HG03103 (cell line): ENCODE data around the gene C6orf120.
A peak's percentile ranks its signal among the peaks of the same experiment; 100 is the strongest.

Source experiments
- ATAC-seq: cut with Tn5 transposase; IDR thresholded peaks from one replicate; pipeline ENCODE4 v1.9.1; 2021; ENCODE audit warnings: low read depth; ENCODE audit not compliant: unreplicated experiment

C6orf120 gene

GRCh38 chr6:169701954-169702839, at the start of gene C6orf120, which contains the start of gene WDR27:
C6orf120 (plus strand) TSS chr6:169702126; CDS start chr6:169702460, 334 bp downstream.
WDR27 (minus strand) TSS chr6:169702029; CDS start chr6:169689005, 13,024 bp downstream.
- peak; percentile 88 for ATAC-seq

- ATAC-seq = no peak
Observed at GRCh38 chr6:169652896-169653295, 49.0 kb upstream of the C6orf120 start.

DNA sequence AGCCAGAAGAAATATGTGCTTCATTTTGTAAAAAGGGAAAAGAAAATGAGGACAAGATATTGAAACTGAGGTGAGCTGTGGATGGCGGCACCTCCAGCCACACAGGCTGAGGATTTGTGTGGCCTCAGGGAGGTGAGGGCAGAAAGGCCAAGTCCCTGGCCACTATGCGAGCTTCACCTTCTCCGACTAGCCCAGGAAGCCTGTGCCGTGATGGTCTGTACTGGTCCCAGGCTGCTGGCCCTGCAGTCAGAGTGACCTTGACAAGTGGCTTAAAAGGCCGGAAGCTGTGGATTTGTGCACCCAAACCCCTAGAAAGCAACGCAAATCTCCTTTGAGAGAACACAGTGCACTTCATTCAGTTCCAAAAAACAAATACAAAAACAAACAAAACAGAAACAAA, 48.2 kb upstream of the C6orf120 start:
- ATAC-seq = no peak

GRCh38 chr6:169654598-169655391, 47.1 kb upstream of the C6orf120 start:
- peak; percentile 92 for ATAC-seq

DNA sequence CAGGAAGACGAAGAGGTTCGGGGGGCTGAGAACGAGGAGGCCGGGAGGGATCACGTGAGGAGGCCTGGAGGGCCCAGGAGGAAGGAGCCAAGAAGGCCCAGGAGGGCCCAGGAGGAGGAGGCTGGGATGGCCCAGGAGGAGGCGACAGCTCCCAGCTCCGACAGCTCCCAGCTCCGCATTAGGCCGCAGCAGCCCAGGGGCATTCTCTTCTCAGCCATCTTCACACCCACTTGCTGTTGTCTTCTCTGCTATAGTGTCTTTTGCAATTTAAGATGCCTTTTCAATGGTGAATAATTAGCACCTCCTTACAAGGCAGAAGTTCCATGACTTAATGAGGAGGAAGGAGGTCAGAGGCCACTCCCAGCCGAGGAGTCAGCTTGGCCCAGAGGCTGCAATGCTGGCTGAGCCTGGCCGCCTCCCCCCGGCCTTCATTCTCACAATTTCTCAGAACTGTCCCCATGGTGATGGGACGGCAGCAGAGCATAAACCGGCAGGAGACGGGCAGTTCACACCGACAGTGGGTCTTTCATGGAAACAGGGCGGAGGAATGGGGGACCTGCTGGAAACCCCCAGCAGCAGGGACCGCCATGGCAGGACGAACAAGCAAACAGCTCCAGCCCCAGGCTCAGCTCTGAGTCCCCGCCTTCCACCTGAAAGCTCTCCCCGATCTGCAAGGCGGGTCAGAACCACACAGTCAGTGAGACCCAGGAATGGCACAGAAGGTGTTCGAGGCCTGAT, 45.2 kb upstream of the C6orf120 start:
- no peak for ATAC-seq

- ATAC-seq = no peak
Observed at GRCh38 chr6:169657284-169657610, 44.7 kb upstream of the C6orf120 start.

DNA sequence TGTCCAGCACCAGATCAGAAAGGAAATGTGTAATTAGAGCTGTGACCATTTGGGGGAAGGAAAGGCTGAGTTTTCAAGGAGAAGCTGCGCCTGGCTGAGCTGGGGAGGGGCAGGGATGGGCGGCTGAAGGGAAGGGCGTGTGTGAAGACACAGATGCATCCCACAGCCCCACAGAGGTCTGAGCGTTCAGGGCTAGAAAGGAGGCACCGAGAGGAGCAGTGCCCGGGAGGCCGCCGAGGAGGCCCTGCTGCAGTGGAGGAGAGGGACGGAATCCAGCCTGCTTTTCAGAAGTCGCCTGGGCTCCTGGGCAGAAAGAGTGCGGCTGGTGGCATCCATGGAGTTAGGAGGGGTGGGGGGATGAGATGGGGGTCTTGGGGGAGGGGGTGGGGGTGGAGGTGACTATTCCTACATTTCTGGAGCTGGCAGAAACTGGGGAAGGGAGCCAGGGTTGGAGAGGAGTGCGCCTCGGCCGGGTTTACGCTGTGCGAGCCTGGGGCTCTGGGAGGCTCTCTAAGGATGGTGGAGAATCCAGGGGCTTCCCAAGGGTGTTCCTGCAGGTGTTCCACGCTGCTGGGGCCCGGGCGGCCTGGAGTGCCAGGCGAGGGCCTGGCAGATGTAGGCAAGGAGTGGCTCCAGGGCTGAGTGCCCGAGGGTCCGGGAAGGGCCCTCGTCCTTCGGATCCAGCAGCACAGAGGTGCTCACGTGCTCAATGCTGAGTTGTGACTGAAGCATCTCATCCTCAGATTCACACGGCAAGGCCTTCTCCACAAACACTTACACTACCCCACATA, 41.9 kb upstream of the C6orf120 start:
- ATAC-seq = no peak

DNA sequence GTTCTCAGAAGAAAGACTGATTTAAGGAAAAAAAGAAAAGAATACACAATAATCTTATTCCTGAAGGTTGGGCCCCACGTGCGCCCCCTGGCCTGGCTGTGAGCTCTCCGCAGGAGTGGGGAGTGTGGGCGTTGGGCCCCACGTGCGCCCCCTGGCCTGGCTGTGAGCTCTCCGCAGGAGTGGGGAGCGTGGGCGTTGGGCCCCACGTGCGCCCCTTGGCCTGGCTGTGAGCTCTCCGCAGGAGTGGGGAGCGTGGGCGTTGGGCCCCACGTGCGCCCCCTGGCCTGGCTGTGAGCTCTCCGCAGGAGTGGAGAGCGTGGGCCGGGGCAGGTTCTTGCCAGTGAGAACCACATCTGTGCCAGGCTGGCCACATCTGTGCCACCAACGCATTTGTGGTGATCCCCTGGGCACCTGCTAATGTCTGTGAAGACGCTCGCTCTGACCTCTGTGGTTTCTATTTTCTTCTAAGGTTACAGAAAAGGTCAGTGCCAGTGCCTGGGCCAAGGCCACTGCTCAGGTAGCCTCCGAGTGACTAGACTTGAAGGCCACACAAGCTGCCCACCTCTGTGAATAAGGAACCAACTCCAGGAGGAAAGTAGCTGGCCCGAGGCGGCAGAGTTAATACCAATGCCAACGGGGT, 41.1 kb upstream of the C6orf120 start:
- ATAC-seq = no peak

- no peak for ATAC-seq
Observed at GRCh38 chr6:169661391-169661756, 40.6 kb upstream of the C6orf120 start.

DNA sequence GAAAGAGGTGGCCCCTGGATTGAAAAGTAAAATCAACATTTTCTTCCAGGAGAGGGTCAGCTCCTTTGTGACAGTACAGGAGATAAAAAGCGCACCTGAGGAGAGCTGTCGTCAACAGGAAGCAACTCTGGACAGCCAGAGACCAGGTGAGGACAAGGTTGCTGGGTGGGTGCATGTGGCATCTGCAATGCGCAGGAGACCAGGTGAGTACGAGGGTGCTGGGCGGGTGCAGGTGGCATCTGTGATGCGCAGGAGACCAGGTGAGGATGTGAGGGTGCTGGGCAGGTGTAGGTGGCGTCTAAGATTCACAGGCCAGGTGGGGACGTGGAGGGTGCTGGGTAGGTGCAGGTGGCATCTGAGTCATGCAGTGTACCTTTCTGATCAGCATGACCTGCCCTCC, 38.5 kb upstream of the C6orf120 start:
- ATAC-seq = no peak

GRCh38 chr6:169664227-169664626, 37.7 kb upstream of the C6orf120 start:
- no peak for ATAC-seq

DNA sequence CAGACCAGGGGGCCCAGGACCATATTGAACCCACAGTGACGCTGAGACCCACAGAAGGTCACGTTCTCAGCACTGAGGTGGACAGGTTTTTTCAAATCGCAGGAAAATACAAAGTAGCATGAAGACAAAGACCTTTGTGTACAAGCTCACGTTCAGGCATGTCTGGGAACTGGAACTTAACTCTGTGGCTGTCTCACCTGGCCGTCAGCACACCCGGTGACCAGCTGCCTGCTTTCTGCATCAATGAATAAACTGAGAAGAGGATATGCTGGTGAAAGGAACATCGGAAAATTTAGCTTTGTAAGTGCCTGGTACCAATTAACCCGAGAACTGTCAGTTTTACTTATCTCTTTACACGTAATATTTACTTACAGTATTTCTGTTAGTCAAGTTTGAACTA, 36.6 kb upstream of the C6orf120 start:
- ATAC-seq = no peak

GRCh38 chr6:169666441-169666840, 35.5 kb upstream of the C6orf120 start:
- no peak for ATAC-seq

DNA sequence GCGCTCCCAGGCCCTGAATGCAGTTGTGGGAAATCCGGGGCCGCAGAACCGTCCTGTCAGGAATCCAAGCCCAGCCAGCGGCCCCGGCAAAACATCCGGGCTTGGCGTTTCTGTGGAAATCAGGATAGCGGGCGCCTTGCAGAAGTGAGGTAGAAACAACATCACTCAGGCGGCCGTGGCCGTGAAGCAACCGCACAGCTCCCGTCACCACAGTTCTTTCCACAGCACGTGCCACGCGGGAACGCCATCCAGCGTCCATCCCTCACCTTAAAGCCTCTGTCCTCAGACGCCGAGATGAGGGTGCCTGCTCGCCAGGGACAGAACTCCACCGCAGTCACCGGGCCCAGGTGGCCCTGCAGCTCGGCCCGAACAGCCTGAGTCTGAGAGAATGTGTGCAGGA, 34.2 kb upstream of the C6orf120 start:
- ATAC-seq = no peak

GRCh38 chr6:169668203-169668847, 33.6 kb upstream of the C6orf120 start:
- no peak for ATAC-seq

GRCh38 chr6:169669147-169669546, 32.8 kb upstream of the C6orf120 start:
- ATAC-seq = no peak

- no peak for ATAC-seq
Observed at GRCh38 chr6:169669889-169670288, 32.0 kb upstream of the C6orf120 start.

DNA sequence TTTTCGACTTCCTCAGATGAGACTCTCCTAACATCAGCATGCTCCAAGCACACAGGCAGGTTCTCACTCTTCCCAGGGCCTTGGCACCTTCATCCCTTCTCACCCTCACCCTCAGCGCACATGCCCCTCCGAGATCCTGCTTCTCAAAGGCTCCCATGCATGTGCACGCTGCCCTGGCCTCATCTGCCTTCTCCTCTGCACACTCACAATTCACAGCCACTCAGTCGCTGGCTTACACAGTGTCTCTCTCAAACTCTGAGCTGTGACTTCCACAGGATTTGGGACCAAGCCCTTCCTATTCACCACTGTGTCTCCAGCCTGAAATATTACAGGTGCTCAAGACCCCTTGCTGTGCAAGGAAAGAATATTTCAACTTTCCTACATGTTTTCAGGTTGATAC, 30.4 kb upstream of the C6orf120 start:
- no peak for ATAC-seq

- no peak for ATAC-seq
Observed at GRCh38 chr6:169675011-169675410, 26.9 kb upstream of the C6orf120 start.
